Skeletal muscle cell (primary cell): Measurements from ENCODE around the gene TOR1A.
"Not testable (repeated sequence)": the region's sequence is repeated elsewhere in the genome, so short reads cannot be mapped to it uniquely, and the experiment has no call there.

Experiments used
- DNase-seq: peaks from one replicate; pipeline ENCODE4 v3.0.0-alpha.2; 2010; ENCODE audit warnings: low read depth
- H3K4me3 ChIP-seq: 2 replicates; pipeline ENCODE4 v1.5.1; 2011; ENCODE audit warnings: low read depth, mild to moderate bottlenecking, control low read depth, low read length, moderate library complexity

The TOR1A gene

GRCh38 chr9:129796029-129796428 lies 27.9 kb downstream of the TOR1A start:
- H3K4me3 ChIP-seq, DNase-seq: not testable (repeated sequence)

GRCh38 chr9:129794549-129794948 lies 29.4 kb downstream of the TOR1A start:
- no peak for DNase-seq
- H3K4me3 ChIP-seq, result no peak overlapping the region

GRCh38 chr9:129786481-129786880 lies 37.5 kb downstream of the TOR1A start:
- H3K4me3 ChIP-seq, result no peak overlapping the region
- DNase-seq, result no peak

GRCh38 chr9:129785866-129786265 lies 38.1 kb downstream of the TOR1A start:
- H3K4me3 ChIP-seq, result no peak overlapping the region

GRCh38 chr9:129784970-129785369 lies 39.0 kb downstream of the TOR1A start:
- not testable (repeated sequence) for DNase-seq, H3K4me3 ChIP-seq

More at GRCh38 chr9:129785866-129786265, 38.1 kb downstream of the TOR1A start:
- DNase-seq, result no peak

GRCh38 chr9:129783516-129784361 lies 40.2 kb downstream of the TOR1A start:
- peak; percentile 25 for DNase-seq
- no peak overlapping the region for H3K4me3 ChIP-seq

GRCh38 chr9:129781981-129782380 lies 42.0 kb downstream of the TOR1A start:
- DNase-seq, result no peak
- no peak overlapping the region for H3K4me3 ChIP-seq

GRCh38 chr9:129781131-129781530 lies 42.8 kb downstream of the TOR1A start:
- H3K4me3 ChIP-seq, result no peak overlapping the region
- no peak for DNase-seq

GRCh38 chr9:129779560-129780190 lies 44.3 kb downstream of the TOR1A start:
- no peak for DNase-seq
- no peak overlapping the region for H3K4me3 ChIP-seq

- H3K4me3 ChIP-seq, result no peak overlapping the region
- DNase-seq, result no peak
Observed at GRCh38 chr9:129778469-129778868, 45.5 kb downstream of the TOR1A start.

GRCh38 chr9:129777769-129778130 lies 46.2 kb downstream of the TOR1A start:
- DNase-seq, result no peak
- H3K4me3 ChIP-seq, result no peak overlapping the region

GRCh38 chr9:129776938-129777768 lies 46.8 kb downstream of the TOR1A start:
- no peak overlapping the region for H3K4me3 ChIP-seq
- peak; percentile 99 for DNase-seq

GRCh38 chr9:129776566-129776937 lies 47.4 kb downstream of the TOR1A start:
- no peak overlapping the region for H3K4me3 ChIP-seq
- DNase-seq, result no peak

- not testable (repeated sequence) for H3K4me3 ChIP-seq, DNase-seq
Observed at GRCh38 chr9:129776096-129776495, 47.8 kb downstream of the TOR1A start.

GRCh38 chr9:129775448-129775798 lies 48.5 kb downstream of the TOR1A start:
- no peak for DNase-seq
- H3K4me3 ChIP-seq, result no peak overlapping the region

GRCh38 chr9:129774791-129775447 lies 49.0 kb downstream of the TOR1A start:
- H3K4me3 ChIP-seq, result no peak overlapping the region
- no peak for DNase-seq

- DNase-seq, result peak; percentile 34
- H3K4me3 ChIP-seq, result no peak overlapping the region
Observed at GRCh38 chr9:129773262-129774048, 50.5 kb downstream of the TOR1A start.

GRCh38 chr9:129770741-129771140 lies 53.2 kb downstream of the TOR1A start:
- no peak overlapping the region for H3K4me3 ChIP-seq
- DNase-seq, result no peak

- no peak overlapping the region for H3K4me3 ChIP-seq
- DNase-seq, result no peak
Observed at GRCh38 chr9:129769669-129770068, 54.3 kb downstream of the TOR1A start.
